ENCODE results near the gene LINGO1. TPM values are rescaled to one million over a fixed set of nuclear protein-coding genes. Genes with fewer than 3 reads are reported as not detected.

Gene LINGO1
- total RNA-seq, 1 experiment from 2014 or later: 51.3 TPM

DNA sequence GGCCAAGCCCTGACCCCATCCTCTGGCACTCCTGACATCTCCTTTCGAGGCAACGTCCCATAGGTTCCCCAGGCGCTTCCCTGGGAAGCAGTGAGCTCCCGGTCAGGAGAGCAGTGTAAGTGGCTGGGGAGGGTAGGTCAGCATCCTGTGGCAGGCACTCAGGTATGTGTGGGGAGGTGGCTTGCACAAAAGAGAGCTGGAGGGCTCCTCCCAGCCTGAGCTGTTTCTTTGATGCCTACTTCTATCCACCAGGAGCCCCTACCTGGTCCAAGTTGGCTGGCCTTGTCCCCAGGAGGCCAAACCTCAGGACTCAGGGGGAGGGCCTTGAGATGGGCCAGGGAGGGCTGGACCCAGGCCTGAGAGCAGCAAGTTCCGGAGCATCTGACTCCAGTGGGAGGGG is 31.7 kb upstream of the LINGO1 start:
- no peaks in the 10 kb centered on the region for H3K27me3 Mint-ChIP-seq (ENCODE audit: low read depth)
- no peaks in the 10 kb centered on the region for H3K36me3 Mint-ChIP-seq
- POLR2A ChIA-PET: interaction anchor here (0.6 to 0.8 kb wide), 4 partner anchors 30 to 608 kb away, joined by 3 to 6 read pairs (median 4); no protein-coding TSS in a partner anchor
- CTCF ChIA-PET: interaction anchor here (0.6 to 15.4 kb wide), 29 partner anchors 9 to 940 kb away, joined by 3 to 237 read pairs (median 4); partner anchors contain the start of gene LINGO1
- DNase-seq (ENCODE audit: low spot score) (no peak), ATAC-seq (peak; percentile 62)
- no peak overlapping the region for H3K27ac Mint-ChIP-seq
- no peaks in the 10 kb centered on the region for H3K9me3 Mint-ChIP-seq
- no peak overlapping the region for H3K4me3 Mint-ChIP-seq
- peaks cover 21% of the 10 kb centered on the region for H3K4me1 Mint-ChIP-seq
- TF ChIP-seq E2F1 (CRISPR knock-in tag; IDR thresholded peaks at IDR 0.05): no peak
- TF ChIP-seq, protein P1, sequence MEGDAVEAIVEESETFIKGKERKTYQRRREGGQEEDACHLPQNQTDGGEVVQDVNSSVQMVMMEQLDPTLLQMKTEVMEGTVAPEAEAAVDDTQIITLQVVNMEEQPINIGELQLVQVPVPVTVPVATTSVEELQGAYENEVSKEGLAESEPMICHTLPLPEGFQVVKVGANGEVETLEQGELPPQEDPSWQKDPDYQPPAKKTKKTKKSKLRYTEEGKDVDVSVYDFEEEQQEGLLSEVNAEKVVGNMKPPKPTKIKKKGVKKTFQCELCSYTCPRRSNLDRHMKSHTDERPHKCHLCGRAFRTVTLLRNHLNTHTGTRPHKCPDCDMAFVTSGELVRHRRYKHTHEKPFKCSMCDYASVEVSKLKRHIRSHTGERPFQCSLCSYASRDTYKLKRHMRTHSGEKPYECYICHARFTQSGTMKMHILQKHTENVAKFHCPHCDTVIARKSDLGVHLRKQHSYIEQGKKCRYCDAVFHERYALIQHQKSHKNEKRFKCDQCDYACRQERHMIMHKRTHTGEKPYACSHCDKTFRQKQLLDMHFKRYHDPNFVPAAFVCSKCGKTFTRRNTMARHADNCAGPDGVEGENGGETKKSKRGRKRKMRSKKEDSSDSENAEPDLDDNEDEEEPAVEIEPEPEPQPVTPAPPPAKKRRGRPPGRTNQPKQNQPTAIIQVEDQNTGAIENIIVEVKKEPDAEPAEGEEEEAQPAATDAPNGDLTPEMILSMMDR (IDR thresholded peaks at IDR 0.05): no peak
- no peak for TF ChIP-seq NFYB (CRISPR knock-in tag; conservative IDR thresholded peaks at IDR 0.05; ENCODE audit: low read depth)
- TF ChIP-seq, protein P2, sequence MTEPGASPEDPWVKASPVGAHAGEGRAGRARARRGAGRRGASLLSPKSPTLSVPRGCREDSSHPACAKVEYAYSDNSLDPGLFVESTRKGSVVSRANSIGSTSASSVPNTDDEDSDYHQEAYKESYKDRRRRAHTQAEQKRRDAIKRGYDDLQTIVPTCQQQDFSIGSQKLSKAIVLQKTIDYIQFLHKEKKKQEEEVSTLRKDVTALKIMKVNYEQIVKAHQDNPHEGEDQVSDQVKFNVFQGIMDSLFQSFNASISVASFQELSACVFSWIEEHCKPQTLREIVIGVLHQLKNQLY (CRISPR knock-in tag; IDR thresholded peaks at IDR 0.05): no peak
- TF ChIP-seq ZNF425 (CRISPR knock-in tag; conservative IDR thresholded peaks at IDR 0.05): no peak
- TF ChIP-seq ARID4B (CRISPR knock-in tag; IDR thresholded peaks at IDR 0.05; ENCODE audit: borderline replicate concordance): no peak
- no peak for TF ChIP-seq ESRRA (CRISPR knock-in tag; IDR thresholded peaks at IDR 0.05; ENCODE audit: borderline replicate concordance)
- no peak for TF ChIP-seq NR1H2 (CRISPR knock-in tag; IDR thresholded peaks at IDR 0.05)
- no peak for TF ChIP-seq FOXP1 (CRISPR knock-in tag; IDR thresholded peaks at IDR 0.05; ENCODE audit: borderline replicate concordance)
- no peak for TF ChIP-seq ZNF219 (CRISPR knock-in tag; IDR thresholded peaks at IDR 0.05; ENCODE audit: borderline replicate concordance)

GRCh38 chr15:77663256-77663655 is 30.5 kb upstream of the LINGO1 start:
- ChIA-PET POLR2A (no interaction called here), CTCF (interaction anchor here (0.9 to 15.4 kb wide), 12 partner anchors 8 to 212 kb away, joined by 3 to 237 read pairs (median 6); partner anchors contain the start of gene LINGO1)
- ATAC-seq: no peak
- TF ChIP-seq NFE2L1 (CRISPR knock-in tag; IDR thresholded peaks at IDR 0.05) (no peak), ZNF263 (CRISPR knock-in tag; IDR thresholded peaks at IDR 0.05; ENCODE audit: low read depth) (no peak), TEAD4 (CRISPR knock-in tag; IDR thresholded peaks at IDR 0.05) (no peak), ELF4 (CRISPR knock-in tag; IDR thresholded peaks at IDR 0.05; ENCODE audit: low read depth) (no peak), ETV6 (CRISPR knock-in tag; IDR thresholded peaks at IDR 0.05) (no peak), ATF3 (CRISPR knock-in tag; conservative IDR thresholded peaks at IDR 0.05) (no peak), AFF4 (CRISPR knock-in tag; IDR thresholded peaks at IDR 0.05; ENCODE audit: borderline replicate concordance) (no peak), NR2C2 (CRISPR knock-in tag; IDR thresholded peaks at IDR 0.05) (no peak)
- TF ChIP-seq, protein P3, sequence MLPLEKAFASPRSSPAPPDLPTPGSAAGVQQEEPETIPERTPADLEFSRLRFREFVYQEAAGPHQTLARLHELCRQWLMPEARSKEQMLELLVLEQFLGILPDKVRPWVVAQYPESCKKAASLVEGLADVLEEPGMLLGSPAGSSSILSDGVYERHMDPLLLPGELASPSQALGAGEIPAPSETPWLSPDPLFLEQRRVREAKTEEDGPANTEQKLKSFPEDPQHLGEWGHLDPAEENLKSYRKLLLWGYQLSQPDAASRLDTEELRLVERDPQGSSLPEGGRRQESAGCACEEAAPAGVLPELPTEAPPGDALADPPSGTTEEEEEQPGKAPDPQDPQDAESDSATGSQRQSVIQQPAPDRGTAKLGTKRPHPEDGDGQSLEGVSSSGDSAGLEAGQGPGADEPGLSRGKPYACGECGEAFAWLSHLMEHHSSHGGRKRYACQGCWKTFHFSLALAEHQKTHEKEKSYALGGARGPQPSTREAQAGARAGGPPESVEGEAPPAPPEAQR (CRISPR knock-in tag; IDR thresholded peaks at IDR 0.05): no peak
- no peaks in the 10 kb centered on the region for H3K9me3 Mint-ChIP-seq
- no peak overlapping the region; the same call in 1 of the 2 replicates for H3K27ac Mint-ChIP-seq
- no peaks in the 10 kb centered on the region for H3K36me3 Mint-ChIP-seq
- H3K27me3 Mint-ChIP-seq (ENCODE audit: low read depth): no peaks in the 10 kb centered on the region; the same call in 1 of the 2 replicates
- peaks cover 23% of the 10 kb centered on the region for H3K4me1 Mint-ChIP-seq
- DNase-seq (ENCODE audit: low spot score): no peak
- no peak overlapping the region for H3K4me3 Mint-ChIP-seq

Measured in WTC11 (cell line).